HEK293 (cell line): Measurements from ENCODE around the gene ALKBH7.
A peak's percentile ranks its signal among the peaks of the same experiment; 100 is the strongest.

Experiments used
- CTCF ChIA-PET: fragments of 350-600 bp; formaldehyde crosslinking; extraction: SDS; loops from one replicate; lab custom pipeline; 2021; ENCODE audit warnings: antibody characterized with exemption; lab: Yijun Ruan, JAX
- POLR2A ChIA-PET: fragments of 300-600 bp; formaldehyde crosslinking; extraction: SDS; loops from one replicate; lab custom pipeline; 2020; ENCODE audit warnings: antibody characterized with exemption, inconsistent platforms; lab: Yijun Ruan, JAX
- H3K27ac ChIP-seq: fragments of 200-500 bp; sonication (Bioruptor generic); 2 replicates; pipeline ENCODE4 v1.5.1; 2014; ENCODE audit warnings: low read depth, low read length, control low read depth, inconsistent platforms; ENCODE audit errors: extremely low read depth
- H3K36me3 ChIP-seq, 2 experiments: fragments of 200-500 bp in 1 of 2; sonication (Bioruptor generic) in 1 of 2; 1 replicate in 1 of 2; 2 replicates in 1 of 2; pipeline ENCODE4 v1.5.1; 2014 to 2017; ENCODE audit warnings: inconsistent platforms in 2 of 2, low read length in 2 of 2; ENCODE audit not compliant: control insufficient read depth in 2 of 2, insufficient read depth in 1 of 2
- H3K4me1 ChIP-seq: fragments of 200-500 bp; sonication (Bioruptor generic); 2 replicates; pipeline ENCODE4 v1.5.1; 2014; ENCODE audit warnings: mild to moderate bottlenecking, low read length, inconsistent platforms; ENCODE audit not compliant: control insufficient read depth, insufficient read depth
- H3K4me3 ChIP-seq: 2 replicates; pipeline ENCODE4 v1.5.1; 2011; ENCODE audit warnings: low read depth, mild to moderate bottlenecking, control low read depth, low read length, moderate library complexity
- H3K9me3 ChIP-seq: fragments of 200-500 bp; sonication (Bioruptor generic); 2 replicates; pipeline ENCODE4 v1.5.1; 2014; ENCODE audit warnings: low read depth, low read length, inconsistent platforms; ENCODE audit not compliant: control insufficient read depth, insufficient read depth
- EGR2 ChIP-seq: fragments of 450-650 bp; formaldehyde crosslinking; IDR thresholded peaks from 2 replicates; pipeline ENCODE4 v1.5.1; 2016; ENCODE audit warnings: low read depth, missing biosample characterization, missing genetic modification characterization
- GLIS1 ChIP-seq: fragments of 450-650 bp; formaldehyde crosslinking; IDR thresholded peaks from 2 replicates; pipeline ENCODE4 v1.5.1; 2016; ENCODE audit warnings: missing biosample characterization, missing genetic modification characterization
- OSR2 ChIP-seq: fragments of 450-650 bp; formaldehyde crosslinking; IDR thresholded peaks from 2 replicates; pipeline ENCODE4 v1.5.1; 2016; ENCODE audit warnings: missing biosample characterization, missing genetic modification characterization
- PRDM10 ChIP-seq: fragments of 450-650 bp; formaldehyde crosslinking; IDR thresholded peaks from 2 replicates; pipeline ENCODE4 v1.5.1; 2016; ENCODE audit warnings: missing biosample characterization, missing genetic modification characterization
- SCRT2 ChIP-seq: fragments of 450-650 bp; formaldehyde crosslinking; IDR thresholded peaks from 2 replicates; pipeline ENCODE4 v1.5.1; 2016; ENCODE audit warnings: missing biosample characterization, missing genetic modification characterization
- SP7 ChIP-seq: fragments of 450-650 bp; formaldehyde crosslinking; IDR thresholded peaks from 2 replicates; pipeline ENCODE4 v1.5.1; 2016; ENCODE audit warnings: missing biosample characterization, missing genetic modification characterization
- ZBTB6 ChIP-seq: fragments of 450-650 bp; formaldehyde crosslinking; IDR thresholded peaks from 2 replicates; pipeline ENCODE4 v1.5.1; 2017; ENCODE audit warnings: missing biosample characterization, missing genetic modification characterization
- ZBTB7A ChIP-seq: fragments of 450-650 bp; formaldehyde crosslinking; IDR thresholded peaks from 2 replicates; pipeline ENCODE4 v1.5.1; 2016; ENCODE audit warnings: low read depth, missing biosample characterization, missing genetic modification characterization
- ZFHX2 ChIP-seq: fragments of 450-650 bp; formaldehyde crosslinking; conservative IDR thresholded peaks from 2 replicates; pipeline ENCODE4 v1.5.1; 2016; ENCODE audit warnings: missing biosample characterization, missing genetic modification characterization
- ZIC2 ChIP-seq: fragments of 450-650 bp; formaldehyde crosslinking; IDR thresholded peaks from 2 replicates; pipeline ENCODE4 v1.5.1; 2016; ENCODE audit warnings: missing biosample characterization, missing genetic modification characterization
- ZNF16 ChIP-seq: fragments of 450-650 bp; formaldehyde crosslinking; IDR thresholded peaks from 2 replicates; pipeline ENCODE4 v1.5.1; 2016; ENCODE audit warnings: low read depth, missing biosample characterization, missing genetic modification characterization
- ZNF169 ChIP-seq: fragments of 450-650 bp; formaldehyde crosslinking; IDR thresholded peaks from 2 replicates; pipeline ENCODE4 v1.5.1; 2016; ENCODE audit warnings: missing biosample characterization, missing genetic modification characterization
- ZNF211 ChIP-seq: fragments of 450-650 bp; formaldehyde crosslinking; IDR thresholded peaks from 2 replicates; pipeline ENCODE4 v1.5.1; 2016; ENCODE audit warnings: low read depth, missing biosample characterization, missing genetic modification characterization
- ZNF335 ChIP-seq: fragments of 450-650 bp; formaldehyde crosslinking; conservative IDR thresholded peaks from 2 replicates; pipeline ENCODE4 v1.5.1; 2016; ENCODE audit warnings: missing biosample characterization, missing genetic modification characterization
- ZNF341 ChIP-seq: fragments of 450-650 bp; formaldehyde crosslinking; IDR thresholded peaks from 2 replicates; pipeline ENCODE4; 2016; ENCODE audit warnings: low read depth, missing biosample characterization, missing genetic modification characterization
- ZNF776 ChIP-seq: fragments of 450-650 bp; formaldehyde crosslinking; IDR thresholded peaks from 2 replicates; pipeline ENCODE4 v1.5.0; 2017; ENCODE audit warnings: missing biosample characterization, missing genetic modification characterization, borderline replicate concordance
- ZNF777 ChIP-seq: fragments of 450-650 bp; formaldehyde crosslinking; IDR thresholded peaks from 2 replicates; pipeline ENCODE4 v1.5.1; 2017; ENCODE audit warnings: missing biosample characterization, missing genetic modification characterization, borderline replicate concordance

Gene ALKBH7

GRCh38 chr19:6375411-6376010 is 2.9 kb downstream of the ALKBH7 start, which contains the start of gene PSPN:
Gene PSPN, minus strand, starts transcription at chr19:6375933. Its CDS starts 84 bp downstream, at chr19:6375849.
- H3K4me3 ChIP-seq, result no peak within 1 kb of the TSS
- H3K27ac ChIP-seq, result no peak within 1 kb of the TSS
- ChIA-PET POLR2A (interaction anchor here (1.1 kb wide), 1 partner anchor 18 kb away, joined by 3 read pairs; no protein-coding TSS in a partner anchor), CTCF (interaction anchor here (1.0 kb wide), 1 partner anchor 31 kb away, joined by 3 read pairs; no protein-coding TSS in a partner anchor)
- H3K36me3 ChIP-seq, result peaks cover 12 to 19% of the 10 kb centered on the region in 2 experiments; a peak in 2 of 3 replicates
- H3K9me3 ChIP-seq, result no peaks in the 10 kb centered on the region
- H3K4me1 ChIP-seq, result peaks cover 3% of the 10 kb centered on the region; the same call in 1 of the 2 replicates
- TF ChIP-seq ZNF776 (tag by site-specific recombination) (no peak), EGR2 (tag by site-specific recombination) (0 out of 2 replicates have a peak, but pooled peaks have one; percentile 4)
- TF ChIP-seq, all 188 proteins: peak for 1

- peaks cover 3% of the 10 kb centered on the region; the same call in 1 of the 2 replicates for H3K4me1 ChIP-seq
- ChIA-PET CTCF (no interaction called here), POLR2A (interaction anchor here (1.2 to 1.5 kb wide), 2 partner anchors 17 to 48 kb away, joined by 3 to 4 read pairs; partner anchors contain the start of genes GTF2F1 and KHSRP)
- H3K9me3 ChIP-seq, result no peaks in the 10 kb centered on the region
- H3K36me3 ChIP-seq, result peaks cover 12 to 31% of the 10 kb centered on the region in 2 experiments
- TF ChIP-seq PRDM10 (tag by site-specific recombination), result no peak
- TF ChIP-seq ZNF335 (tag by site-specific recombination), result 0 out of 2 replicates have a peak, but pooled peaks have one; percentile 24
- 0 out of 2 replicates have a peak, but pooled peaks have one; percentile 10 for TF ChIP-seq OSR2 (tag by site-specific recombination)
- peak; percentile 33; the same call in 1 of the 2 replicates for TF ChIP-seq ZNF341 (tag by site-specific recombination)
- peak; percentile 46 for TF ChIP-seq SP7 (tag by site-specific recombination)
- peak; percentile 60 for TF ChIP-seq ZFHX2 (tag by site-specific recombination)
- TF ChIP-seq ZBTB6 (tag by site-specific recombination), result no peak
- TF ChIP-seq EGR2 (tag by site-specific recombination), result peak; percentile 24; the same call in 1 of the 2 replicates
- no peak overlapping the region for H3K27ac ChIP-seq
- no peak overlapping the region for H3K4me3 ChIP-seq
Observed at GRCh38 chr19:6376512-6377190, 4.1 kb downstream of the ALKBH7 start.

- H3K27ac ChIP-seq, result no peak overlapping the region
- TF ChIP-seq ZBTB7A (tag by site-specific recombination) (no peak), SCRT2 (no peak), ZNF211 (tag by site-specific recombination) (no peak), ZNF169 (tag by site-specific recombination) (no peak), ZIC2 (peak; percentile 38; the same call in 1 of the 2 replicates), ZNF16 (tag by site-specific recombination) (no peak), GLIS1 (tag by site-specific recombination) (no peak), ZNF777 (tag by site-specific recombination) (no peak)
- ChIA-PET CTCF (interaction anchor here (0.6 kb wide), 1 partner anchor 481 kb away, joined by 3 read pairs; no protein-coding TSS in a partner anchor), POLR2A (interaction anchor here (0.9 to 1.5 kb wide), 2 partner anchors 20 to 47 kb away, joined by 4 to 7 read pairs; partner anchors contain the start of gene KHSRP)
- H3K4me3 ChIP-seq, result no peak overlapping the region
- H3K36me3 ChIP-seq, result peaks cover 21 to 42% of the 10 kb centered on the region in 2 experiments
- H3K9me3 ChIP-seq, result no peaks in the 10 kb centered on the region
- H3K4me1 ChIP-seq, result no peaks in the 10 kb centered on the region
Observed at GRCh38 chr19:6378041-6378440, 5.4 kb downstream of the ALKBH7 start.
